ENCODE measurements around the gene HNRNPR. TPM values are rescaled to one million over a fixed set of nuclear protein-coding genes. Genes with fewer than 3 reads are reported as not detected.

Gene HNRNPR
- total RNA-seq: 93.2 and 105 TPM in 2 replicates

DNA sequence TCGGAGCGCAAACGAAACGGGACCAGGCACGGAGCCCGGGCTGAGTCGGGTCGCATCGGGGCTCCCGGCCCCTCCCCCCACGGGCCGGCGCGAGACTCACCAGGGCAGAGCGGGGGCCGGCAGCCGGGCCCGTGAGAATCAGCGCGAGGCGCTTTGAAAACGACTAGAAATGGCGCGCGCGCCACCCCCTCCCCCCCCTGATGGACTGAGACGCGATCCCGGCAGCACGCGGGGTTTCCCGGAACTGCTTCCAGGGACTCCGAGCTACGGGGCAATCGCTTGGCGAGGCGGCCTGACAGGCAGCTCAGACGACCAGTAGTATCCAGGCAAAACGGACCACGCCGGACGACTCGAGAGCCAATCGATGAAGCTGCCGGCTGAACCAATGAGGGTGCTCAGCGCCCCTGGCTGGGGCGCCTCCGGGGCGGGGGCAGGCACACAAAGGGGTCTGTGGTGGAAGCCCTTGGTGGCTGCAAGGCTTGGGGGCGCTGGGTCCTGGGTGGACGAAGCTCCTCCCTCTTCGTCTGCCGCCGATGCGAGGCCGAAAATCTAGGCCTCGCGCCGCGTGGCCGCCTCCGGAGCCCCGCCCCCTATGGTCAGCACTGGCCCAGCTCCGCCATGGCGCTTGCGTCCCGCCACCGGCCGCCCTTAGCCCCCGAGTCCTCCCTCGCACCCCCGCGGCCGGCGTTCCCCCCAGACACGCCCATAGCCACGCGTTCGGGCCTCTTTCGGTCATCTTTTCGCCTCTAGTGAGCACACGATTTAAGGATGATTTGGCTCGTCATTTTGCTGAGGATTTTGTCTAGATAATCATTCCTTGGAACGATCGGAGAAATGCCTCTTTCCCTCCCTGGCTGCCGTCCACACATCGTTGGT lies at the start of gene HNRNPR:
Gene HNRNPR (minus strand): TSS at position 174 of the 876 bp plus-strand sequence. CDS start 3,276 bp downstream, outside the sequence.

DNA sequence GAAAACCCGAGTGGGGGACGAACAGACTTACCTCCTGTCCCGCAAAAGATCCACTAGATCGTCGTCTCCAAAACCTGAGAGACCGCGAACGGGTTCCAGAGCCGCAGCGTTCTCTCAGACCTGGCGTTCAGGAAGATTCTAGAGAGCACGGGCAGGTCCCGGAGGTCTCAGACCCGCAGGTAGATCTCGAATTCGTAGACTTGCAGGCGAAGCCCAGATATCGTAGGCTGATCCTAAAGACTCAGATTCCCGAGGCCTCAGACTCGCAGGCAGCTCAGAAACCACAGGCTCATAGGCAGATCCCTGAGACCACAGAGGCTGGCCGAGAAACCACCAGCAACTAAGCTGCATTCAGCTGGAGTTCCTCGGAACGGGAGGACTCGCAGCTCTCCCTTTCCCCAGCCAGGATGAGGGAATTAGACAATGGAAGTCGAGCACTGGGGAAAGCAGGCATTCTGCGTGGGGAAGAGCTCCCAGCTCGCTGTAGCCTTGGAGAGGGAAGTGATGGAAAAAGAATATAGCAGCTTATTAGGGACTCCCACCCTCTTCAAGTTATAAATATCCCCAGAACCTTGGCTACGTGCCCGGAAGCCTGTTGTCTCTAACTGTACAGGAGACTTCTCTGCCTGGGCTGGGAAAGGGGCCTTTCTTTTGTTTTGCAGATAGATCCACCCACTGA lies 25.4 kb upstream of the HNRNPR start, which contains the start of gene ZNF436:
Gene ZNF436 (minus strand): TSS at position 502 of the 679 bp plus-strand sequence. CDS start 1,831 bp downstream, outside the sequence.

Other genes starting within 250 kb of the HNRNPR start
- gene LUZP1, start 175.4 kb downstream of the HNRNPR start, total RNA-seq: 27.1 and 34.7 TPM in 2 replicates
- not detected in 2 replicates for gene HTR1D, start 126.8 kb downstream of the HNRNPR start, total RNA-seq
- gene ZNF436, start 25.6 kb upstream of the HNRNPR start, total RNA-seq: 18.0 and 19.9 TPM in 2 replicates
- 14.0 and 20.3 TPM in 2 replicates for gene TCEA3, start 80.5 kb upstream of the HNRNPR start, total RNA-seq
- gene ASAP3, start 139.9 kb upstream of the HNRNPR start, total RNA-seq: 14.1 and 14.7 TPM in 2 replicates
- 0.93 and 2.1 TPM in 2 replicates for gene E2F2, start 186.9 kb upstream of the HNRNPR start, total RNA-seq
- gene ID3, start 215.2 kb upstream of the HNRNPR start, total RNA-seq: 220 and 236 TPM in 2 replicates

All from aortic smooth muscle cell (primary cell).